ENCODE data around the gene CAMP.
"Not testable (repeated sequence)": the region's sequence is repeated elsewhere in the genome, so short reads cannot be mapped to it uniquely, and the experiment has no call there.

CAMP gene

GRCh38 chr3:48222616-48223513, at the start of gene CAMP:
Gene CAMP, plus strand, starts transcription at chr3:48223495. Its CDS starts 17 bp downstream, at chr3:48223512.
- peak; percentile 2 for DNase-seq

- no peak for DNase-seq
These were observed 45.2 kb upstream of the CAMP start for GRCh38 chr3:48178072-48178471.

GRCh38 chr3:48180021-48180420, 43.3 kb upstream of the CAMP start:
- DNase-seq, result no peak

GRCh38 chr3:48180531-48181253, 42.6 kb upstream of the CAMP start:
- no peak for DNase-seq

- no peak for DNase-seq
These were observed 39.0 kb upstream of the CAMP start for GRCh38 chr3:48184299-48184698.

DNA sequence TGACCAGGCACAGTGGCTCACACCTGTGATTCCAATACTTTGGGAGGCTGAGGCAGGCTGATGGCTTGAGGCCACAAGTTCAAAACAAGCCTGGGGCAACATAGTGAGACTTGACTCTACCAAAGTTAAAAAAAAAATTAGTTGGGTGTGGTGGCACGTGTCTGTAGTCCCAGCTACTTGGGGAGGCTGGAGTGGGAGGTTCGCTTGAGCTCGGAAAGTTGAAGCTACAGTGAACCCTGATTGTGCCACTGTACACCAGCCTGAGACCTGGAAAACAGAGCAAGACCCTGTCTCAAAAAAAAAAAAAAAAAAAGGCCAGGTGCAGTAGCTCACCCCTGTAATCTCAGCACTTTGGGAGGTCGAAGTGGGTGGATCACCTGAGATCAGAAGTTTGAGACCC, 38.2 kb upstream of the CAMP start:
- no peak for DNase-seq

- no peak for DNase-seq
These were observed 36.5 kb upstream of the CAMP start for GRCh38 chr3:48186631-48187300.

- DNase-seq, result no peak
These were observed 36.1 kb upstream of the CAMP start for GRCh38 chr3:48187301-48187578.

DNA sequence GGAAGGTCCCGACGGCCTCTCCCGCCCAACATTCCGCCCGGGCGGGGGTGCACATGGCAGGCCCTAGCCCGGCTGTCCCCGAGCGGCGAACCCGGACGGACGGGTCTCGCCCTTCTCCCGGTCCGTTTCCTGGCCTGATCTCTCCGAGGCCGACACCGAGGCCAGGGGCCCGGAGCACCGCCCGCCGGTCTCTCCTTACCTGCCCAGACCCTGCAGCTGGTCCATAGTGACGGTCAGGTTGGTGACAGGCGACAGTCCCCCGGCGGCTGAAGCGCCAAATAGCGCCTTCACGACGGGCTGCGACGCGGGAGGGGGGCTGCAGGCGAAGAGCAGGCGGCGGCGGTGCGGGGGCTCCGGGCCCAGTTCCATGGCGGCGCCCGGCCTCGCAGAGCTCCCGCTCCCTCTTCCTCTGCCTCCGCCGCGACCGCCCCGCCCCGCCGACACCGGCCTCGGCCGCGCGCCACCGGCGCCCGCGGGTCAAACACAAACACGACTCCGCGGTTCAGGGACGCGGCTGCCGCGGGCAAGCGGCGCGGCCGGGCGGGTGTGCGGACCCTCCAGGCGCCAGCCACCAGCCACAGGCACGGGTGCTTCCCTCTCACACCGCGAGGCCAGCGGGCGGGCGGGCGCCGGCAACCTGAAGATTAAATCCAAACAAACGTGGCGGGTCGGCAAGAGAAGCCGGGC, 35.6 kb upstream of the CAMP start:
- no peak for DNase-seq

DNA sequence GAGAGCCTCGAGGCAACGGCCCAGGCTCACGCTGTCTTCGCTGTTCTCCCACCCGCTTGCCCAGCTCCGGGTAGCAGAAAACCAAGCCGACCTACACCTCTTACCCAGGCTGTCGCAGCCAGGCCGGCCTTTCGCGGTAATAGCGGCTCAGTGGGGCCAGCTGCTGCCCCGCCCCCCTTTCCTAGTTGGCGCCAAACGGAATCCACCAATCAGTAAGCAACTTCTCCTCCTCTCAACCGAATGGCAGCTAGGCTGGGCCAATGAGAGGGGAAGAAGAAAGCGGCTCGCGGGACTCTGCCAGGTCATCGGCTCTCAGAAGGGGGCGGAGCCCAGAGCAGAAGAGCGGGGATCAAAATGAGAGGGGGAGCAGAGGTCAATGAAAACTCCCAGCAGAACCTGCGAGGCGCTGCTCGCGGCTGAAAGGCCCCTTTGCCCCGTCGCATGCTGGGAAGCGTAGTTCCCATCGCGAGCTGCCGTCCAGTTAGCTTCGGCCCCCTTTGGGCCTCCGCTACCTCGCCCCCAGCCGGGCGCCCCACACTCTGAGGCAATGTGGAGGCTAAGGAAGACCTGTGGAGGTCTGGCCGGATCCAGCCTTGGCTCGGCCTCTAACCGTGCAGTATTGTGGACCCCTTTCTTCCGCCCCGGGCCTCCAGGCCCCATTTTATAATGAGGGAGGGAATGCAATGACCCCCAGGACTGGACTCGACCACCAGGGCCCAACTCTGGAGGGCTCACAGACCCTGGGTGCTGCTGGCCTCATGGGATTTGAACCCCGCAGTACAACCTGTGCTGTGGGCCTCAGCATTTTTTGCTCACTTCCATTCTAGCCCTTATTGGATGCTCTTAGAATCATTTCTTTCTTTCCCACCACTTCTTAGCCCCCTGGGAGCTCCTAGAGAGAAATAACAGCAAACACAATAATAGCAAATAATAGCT, 34.8 kb upstream of the CAMP start, which contains the start of gene CDC25A:
CDC25A (minus strand) TSS at position 152 of the 936 bp plus-strand sequence. CDS start 470 bp downstream, outside the sequence.
- DNase-seq, result peak; percentile 89

GRCh38 chr3:48189321-48189720, 34.0 kb upstream of the CAMP start:
- DNase-seq, result no peak

GRCh38 chr3:48190911-48191310, 32.4 kb upstream of the CAMP start:
- no peak for DNase-seq

DNA sequence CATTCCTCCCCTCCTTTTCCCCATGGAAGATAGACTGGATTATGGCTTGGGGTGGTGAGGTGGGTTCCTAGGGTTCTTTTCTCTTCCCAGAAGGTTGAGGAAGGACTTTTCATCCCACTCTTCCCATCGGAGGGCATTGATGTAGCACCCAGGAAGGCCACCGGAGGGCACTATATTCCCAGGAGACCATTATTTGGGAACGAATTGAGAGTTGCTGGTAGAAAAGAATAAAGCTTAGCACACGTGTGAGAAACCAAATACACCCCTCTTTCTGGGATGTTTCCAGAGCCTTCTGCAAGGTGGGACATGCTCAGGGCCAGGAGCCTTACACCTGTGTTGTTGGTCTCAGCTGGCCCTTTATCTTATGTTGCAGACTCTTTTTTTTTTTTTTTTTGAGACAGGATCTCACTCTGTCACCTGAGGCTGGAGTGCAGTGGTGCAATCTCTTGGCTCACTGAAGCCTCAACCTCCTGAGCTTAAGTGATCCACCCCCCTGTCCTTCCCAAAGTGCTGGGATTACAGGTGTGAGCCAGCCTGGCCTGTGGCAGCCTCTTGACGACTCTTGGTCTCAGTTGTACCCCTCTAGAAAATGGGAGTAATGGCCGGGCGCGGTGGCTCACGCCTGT, 28.7 kb upstream of the CAMP start:
- no peak for DNase-seq

- DNase-seq, result no peak
These were observed 26.7 kb upstream of the CAMP start for GRCh38 chr3:48196611-48197010.

DNA sequence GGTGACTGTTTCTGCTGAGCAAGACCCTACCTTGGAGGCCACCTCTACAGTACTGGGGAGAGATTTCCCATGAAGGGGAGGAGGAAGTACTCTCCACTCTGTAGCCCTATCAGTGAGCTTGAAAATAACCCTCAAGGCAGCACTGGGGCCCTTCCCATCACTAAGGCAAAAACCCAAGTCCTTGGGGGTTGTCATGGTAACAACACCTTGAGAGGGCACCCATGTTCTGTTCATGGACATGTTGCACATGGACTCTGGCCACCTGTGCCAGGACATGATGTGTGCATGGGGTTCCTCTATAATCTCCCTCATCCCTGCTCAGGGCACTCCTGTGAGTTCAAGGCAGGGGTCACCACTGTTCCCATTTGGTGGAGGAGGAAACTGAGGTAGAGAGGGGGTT, 24.2 kb upstream of the CAMP start:
- no peak for DNase-seq

GRCh38 chr3:48202632-48203031, 20.7 kb upstream of the CAMP start:
- DNase-seq, result no peak

DNA sequence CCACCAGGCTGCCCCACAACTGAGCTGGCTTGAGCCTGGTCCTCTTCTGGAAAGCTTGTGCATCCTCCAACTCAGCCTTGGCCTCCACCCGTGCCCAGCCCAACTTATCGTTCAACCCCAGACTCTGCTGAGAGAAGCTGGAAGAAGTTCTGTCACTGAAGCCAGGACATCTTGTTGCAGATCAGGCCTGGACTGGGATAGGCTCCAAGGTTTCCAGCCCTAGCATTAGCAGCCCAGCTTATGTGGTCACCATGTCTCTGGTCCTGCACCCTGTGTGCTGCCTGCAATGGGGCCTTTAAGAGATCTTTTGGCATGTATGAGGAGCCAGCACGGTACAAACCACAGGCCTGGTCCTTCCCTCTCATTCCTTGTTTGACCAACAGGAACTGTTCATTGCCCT, 15.2 kb upstream of the CAMP start:
- no peak for DNase-seq

DNA sequence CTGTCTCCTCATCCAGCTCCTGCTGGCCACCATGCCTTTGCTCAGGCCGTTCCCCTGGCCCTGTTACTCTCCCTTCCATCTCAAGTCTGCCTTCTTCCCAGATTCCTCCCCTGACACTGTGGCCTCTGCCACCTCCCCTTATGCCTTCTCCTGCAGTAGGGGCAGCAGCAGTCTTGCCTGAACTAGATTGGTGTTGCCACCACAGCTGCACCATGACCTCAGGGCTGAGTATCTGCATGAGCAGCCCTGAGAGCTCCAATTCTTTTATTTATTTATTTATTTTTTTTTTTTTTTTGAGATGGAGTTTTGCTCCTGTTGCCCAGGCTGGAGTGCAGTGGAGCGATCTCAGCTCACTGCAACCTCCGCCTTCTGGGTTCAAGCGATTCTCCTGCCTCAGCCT, 13.8 kb upstream of the CAMP start:
- DNase-seq, result no peak

- DNase-seq, result not testable (repeated sequence)
These were observed 12.8 kb upstream of the CAMP start for GRCh38 chr3:48210534-48210933.

DNA sequence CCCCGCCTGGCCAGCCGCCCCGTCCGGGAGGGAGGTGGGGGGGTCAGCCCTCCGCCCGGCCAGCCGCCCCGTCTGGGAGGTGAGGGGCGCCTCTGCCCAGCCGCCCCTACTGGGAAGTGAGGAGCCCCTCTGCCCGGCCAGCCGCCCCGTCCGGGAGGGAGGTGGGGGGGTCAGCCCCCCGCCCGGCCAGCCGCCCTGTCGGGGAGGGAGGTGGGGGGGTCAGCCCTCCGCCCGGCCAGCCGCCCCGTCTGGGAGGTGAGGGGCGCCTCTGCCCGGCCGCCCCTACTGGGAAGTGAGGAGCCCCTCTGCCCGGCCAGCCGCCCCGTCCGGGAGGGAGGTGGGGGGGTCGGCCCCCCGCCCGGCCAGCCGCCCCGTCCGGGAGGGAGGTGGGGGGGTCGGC, 11.5 kb upstream of the CAMP start:
- DNase-seq, result not testable (repeated sequence)

GRCh38 chr3:48214225-48214624, 9.1 kb upstream of the CAMP start:
- no peak for DNase-seq
